ENCODE data around the gene RPL7L1. TPM values are rescaled to one million over a fixed set of nuclear protein-coding genes. Genes with fewer than 3 reads are reported as not detected.

Gene RPL7L1
- total RNA-seq (10 to 100 TPM; 62.5 to 89.2 (median 81.3) TPM), total RNA-seq (84.6 to 646 (median 167) reads per million in 29 experiments)
- 88.6 TPM for total RNA-seq (2013)

- ATAC-seq (replicated peaks in 1 of 4) = peak; percentile 91 to 94 (median 93)
- 0% methylated on average over 32 of the region's 41 CpGs for WGBS (ENCODE audit: insufficient coverage)
- DNase-seq = peak; percentile 74 to 89 (median 80)
- peak within 1 kb of the TSS; percentile 81 for H3K27ac ChIP-seq (ENCODE audit: low read length)
- peaks cover 21 to 36% (median 27%) of the 10 kb centered on the region in 3 donors for H3K4me1 Mint-ChIP-seq
- peaks cover 20% of the 10 kb centered on the region for H3K36me3 Mint-ChIP-seq
- H3K4me1 ChIP-seq (ENCODE audit: control insufficient read depth in 1 of 2, extremely low read depth in 1 of 2, insufficient read depth in 2 of 2, low read length in 2 of 2) = peaks cover 0 to 32% of the 10 kb centered on the region in 2 experiments
- H3K27me3 ChIP-seq (replicated peaks in 1 of 2; ENCODE audit: control insufficient read depth in 2 of 2, extremely low read depth in 1 of 2, insufficient read depth in 2 of 2, low read length in 1 of 2) = no peaks in the 10 kb centered on the region
- ChIA-PET POLR2A (interaction anchor here (0.5 to 1.5 kb wide), 17 partner anchors 12 to 307 kb away, joined by 3 to 29 read pairs (median 4); partner anchors contain the start of genes BICRAL (in 2 of the 2), CNPY3 (in 1 of the 2), PPP2R5D (in 1 of the 2) and TBCC (in 1 of the 2)), CTCF (interaction anchor here (0.5 to 3.4 kb wide), 16 partner anchors 11 to 308 kb away, joined by 3 to 35 read pairs (median 4); partner anchors contain the start of genes CNPY3 (in 1 of the 2) and TBCC (in 1 of the 2))
- peaks cover 8 to 28% of the 10 kb centered on the region in 2 donors for H3K36me3 ChIP-seq (ENCODE audit: control insufficient read depth in 2 of 2, extremely low read depth in 1 of 2, insufficient read depth in 1 of 2, low read length in 1 of 2)
- no peaks in the 10 kb centered on the region for H3K9me3 ChIP-seq
- peak within 1 kb of the TSS; percentile 98 to 100 for H3K27ac Mint-ChIP-seq
- H3K4me3 ChIP-seq (ENCODE audit: control insufficient read depth in 1 of 2, extremely low read depth in 1 of 2, low read length in 1 of 2) = peak within 1 kb of the TSS; percentile 60 to 72
- no peaks in the 10 kb centered on the region for H3K27me3 Mint-ChIP-seq
- H3K9me3 Mint-ChIP-seq = no peaks in the 10 kb centered on the region
- peak within 1 kb of the TSS; percentile 95 to 100 (median 96) for H3K4me3 Mint-ChIP-seq
Measured at GRCh38 chr6:42879372-42880239, at the start of gene RPL7L1. TSS of gene RPL7L1 (plus strand) at chr6:42879616. CDS start at chr6:42879911, 295 bp downstream.

DNA sequence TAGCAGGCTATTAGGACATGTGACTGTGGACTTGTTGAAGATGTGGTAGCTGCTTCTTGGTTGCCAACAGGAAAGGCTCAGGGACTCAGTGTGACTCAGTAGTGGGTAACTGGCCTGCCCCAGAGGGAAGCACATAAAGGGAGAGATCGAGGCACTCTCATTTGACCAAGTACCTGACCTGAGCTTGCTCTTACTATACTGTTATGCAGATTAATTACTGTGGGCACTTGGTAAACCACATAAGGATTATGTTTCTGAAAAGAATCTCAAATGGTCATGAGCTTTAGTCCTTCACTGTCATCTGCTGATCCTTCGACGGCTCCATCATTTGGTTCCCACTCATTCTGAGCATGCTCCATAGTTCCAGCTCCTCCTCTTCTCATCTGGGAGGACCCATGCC, 48.2 kb upstream of the RPL7L1 start:
- Mint-ChIP-seq H3K4me3 (no peak overlapping the region), H3K4me1 (peaks cover 16 to 24% (median 21%) of the 10 kb centered on the region in 3 donors), H3K36me3 (peaks cover 56% of the 10 kb centered on the region), H3K27me3 (no peaks in the 10 kb centered on the region), H3K9me3 (no peaks in the 10 kb centered on the region), H3K27ac (no peak overlapping the region)
- DNase-seq (no peak), ATAC-seq (replicated peaks in 1 of 4) (no peak)
- Histone ChIP-seq H3K36me3 (ENCODE audit: control insufficient read depth in 2 of 2, extremely low read depth in 1 of 2, insufficient read depth in 1 of 2, low read length in 1 of 2) (peaks cover 9 to 55% of the 10 kb centered on the region in 2 donors), H3K4me3 (ENCODE audit: control insufficient read depth in 1 of 2, extremely low read depth in 1 of 2, low read length in 1 of 2) (no peak overlapping the region), H3K4me1 (ENCODE audit: control insufficient read depth in 1 of 2, extremely low read depth in 1 of 2, insufficient read depth in 2 of 2, low read length in 2 of 2) (peaks cover 0 to 2% of the 10 kb centered on the region in 2 experiments), H3K27me3 (replicated peaks in 1 of 2; ENCODE audit: control insufficient read depth in 2 of 2, extremely low read depth in 1 of 2, insufficient read depth in 2 of 2, low read length in 1 of 2) (no peaks in the 10 kb centered on the region), H3K9me3 (no peaks in the 10 kb centered on the region), H3K27ac (ENCODE audit: low read length) (no peak overlapping the region)
- WGBS (ENCODE audit: insufficient coverage) = 100% methylated on average over 2 of the region's 3 CpGs
- ChIA-PET CTCF (interaction anchor here (0.6 kb wide), 2 partner anchors 23 to 61 kb away, joined by 3 read pairs; no protein-coding TSS in a partner anchor), POLR2A (interaction anchor here in 1 of 2 donors (0.6 to 0.7 kb wide), 2 partner anchors 13 to 218 kb away, joined by 6 read pairs; no protein-coding TSS in a partner anchor)

- no peak for ATAC-seq (replicated peaks in 1 of 4)
- DNase-seq = no peak
- Mint-ChIP-seq H3K27me3 (no peaks in the 10 kb centered on the region), H3K27ac (no peak overlapping the region), H3K9me3 (no peaks in the 10 kb centered on the region), H3K4me1 (peaks cover 16 to 24% (median 23%) of the 10 kb centered on the region in 3 donors), H3K36me3 (peaks cover 34% of the 10 kb centered on the region), H3K4me3 (no peak overlapping the region)
- WGBS (ENCODE audit: insufficient coverage) = 100% methylated on average over 3 of the region's 5 CpGs
- Histone ChIP-seq H3K9me3 (no peaks in the 10 kb centered on the region), H3K27ac (ENCODE audit: low read length) (no peak overlapping the region), H3K4me1 (ENCODE audit: control insufficient read depth in 1 of 2, extremely low read depth in 1 of 2, insufficient read depth in 2 of 2, low read length in 2 of 2) (peaks cover 0 to 2% of the 10 kb centered on the region in 2 experiments), H3K27me3 (replicated peaks in 1 of 2; ENCODE audit: control insufficient read depth in 2 of 2, extremely low read depth in 1 of 2, insufficient read depth in 2 of 2, low read length in 1 of 2) (no peaks in the 10 kb centered on the region), H3K36me3 (ENCODE audit: control insufficient read depth in 2 of 2, extremely low read depth in 1 of 2, insufficient read depth in 1 of 2, low read length in 1 of 2) (peaks cover 9 to 48% of the 10 kb centered on the region in 2 donors), H3K4me3 (ENCODE audit: control insufficient read depth in 1 of 2, extremely low read depth in 1 of 2, low read length in 1 of 2) (no peak overlapping the region)
- ChIA-PET CTCF (interaction anchor here in 1 of 2 donors (0.6 kb wide), 1 partner anchor 227 kb away, joined by 4 read pairs; no protein-coding TSS in a partner anchor), POLR2A (no interaction called here)
Measured at GRCh38 chr6:42834056-42834455, 45.4 kb upstream of the RPL7L1 start.

GRCh38 chr6:42841844-42842584, 37.4 kb upstream of the RPL7L1 start:
- no peaks in the 10 kb centered on the region for H3K9me3 Mint-ChIP-seq
- ChIA-PET POLR2A (no interaction called here), CTCF (interaction anchor here in 1 of 2 donors (0.6 to 0.8 kb wide), 4 partner anchors 24 to 509 kb away, joined by 3 to 6 read pairs (median 4); no protein-coding TSS in a partner anchor)
- H3K27ac ChIP-seq (ENCODE audit: low read length) = no peak overlapping the region
- WGBS (ENCODE audit: insufficient coverage) = 90% methylated on average over 2 of the region's 6 CpGs
- H3K4me3 Mint-ChIP-seq = no peak overlapping the region
- H3K36me3 Mint-ChIP-seq = peaks cover 19% of the 10 kb centered on the region
- peaks cover 3 to 26% of the 10 kb centered on the region in 2 donors for H3K36me3 ChIP-seq (ENCODE audit: control insufficient read depth in 2 of 2, extremely low read depth in 1 of 2, insufficient read depth in 1 of 2, low read length in 1 of 2)
- no peak for ATAC-seq (replicated peaks in 1 of 4)
- no peak for DNase-seq
- peaks cover 11 to 19% (median 12%) of the 10 kb centered on the region in 3 donors for H3K4me1 Mint-ChIP-seq
- H3K9me3 ChIP-seq = no peaks in the 10 kb centered on the region
- peak overlapping the region in 1 of 2 donors; percentile 7 for H3K27ac Mint-ChIP-seq
- no peaks in the 10 kb centered on the region for H3K27me3 ChIP-seq (replicated peaks in 1 of 2; ENCODE audit: control insufficient read depth in 2 of 2, extremely low read depth in 1 of 2, insufficient read depth in 2 of 2, low read length in 1 of 2)
- H3K4me1 ChIP-seq (ENCODE audit: control insufficient read depth in 1 of 2, extremely low read depth in 1 of 2, insufficient read depth in 2 of 2, low read length in 2 of 2) = peaks cover 0 to 3% of the 10 kb centered on the region in 2 experiments
- no peaks in the 10 kb centered on the region for H3K27me3 Mint-ChIP-seq
- no peak overlapping the region for H3K4me3 ChIP-seq (ENCODE audit: control insufficient read depth in 1 of 2, extremely low read depth in 1 of 2, low read length in 1 of 2)

DNA sequence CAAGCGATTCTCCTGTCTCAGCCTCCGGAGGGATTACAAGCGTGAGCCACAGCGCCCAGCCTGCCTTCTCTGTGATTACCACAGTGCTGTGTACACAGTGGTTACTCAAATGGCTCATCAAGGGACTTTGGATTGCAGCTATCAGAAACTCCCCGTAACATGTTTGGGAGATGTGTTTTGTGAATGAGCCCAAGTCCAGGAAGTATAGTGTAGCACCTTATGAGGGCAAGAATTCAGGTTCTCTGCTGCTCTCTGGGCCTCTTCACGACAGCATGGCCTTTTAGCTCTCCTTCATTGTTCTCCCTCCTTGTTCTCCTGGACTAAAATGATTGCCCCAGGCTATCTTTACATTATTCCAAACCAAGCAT, 34.1 kb upstream of the RPL7L1 start:
- Mint-ChIP-seq H3K9me3 (no peaks in the 10 kb centered on the region), H3K27me3 (no peaks in the 10 kb centered on the region), H3K36me3 (peaks cover 19% of the 10 kb centered on the region), H3K27ac (no peak overlapping the region), H3K4me3 (no peak overlapping the region), H3K4me1 (peaks cover 11 to 17% (median 12%) of the 10 kb centered on the region in 3 donors)
- Histone ChIP-seq H3K9me3 (no peaks in the 10 kb centered on the region), H3K4me1 (ENCODE audit: control insufficient read depth in 1 of 2, extremely low read depth in 1 of 2, insufficient read depth in 2 of 2, low read length in 2 of 2) (peaks cover 0 to 3% of the 10 kb centered on the region in 2 experiments), H3K27me3 (replicated peaks in 1 of 2; ENCODE audit: control insufficient read depth in 2 of 2, extremely low read depth in 1 of 2, insufficient read depth in 2 of 2, low read length in 1 of 2) (no peaks in the 10 kb centered on the region), H3K4me3 (ENCODE audit: control insufficient read depth in 1 of 2, extremely low read depth in 1 of 2, low read length in 1 of 2) (no peak overlapping the region), H3K27ac (ENCODE audit: low read length) (no peak overlapping the region), H3K36me3 (ENCODE audit: control insufficient read depth in 2 of 2, extremely low read depth in 1 of 2, insufficient read depth in 1 of 2, low read length in 1 of 2) (peaks cover 6 to 22% of the 10 kb centered on the region in 2 donors)
- DNase-seq = no peak
- ATAC-seq (replicated peaks in 1 of 4) = no peak
- 100% methylated on average over 3 of the region's 6 CpGs for WGBS (ENCODE audit: insufficient coverage)
- ChIA-PET CTCF (interaction anchor here (0.6 to 1.4 kb wide), 4 partner anchors 10 to 305 kb away, joined by 3 to 6 read pairs (median 4); no protein-coding TSS in a partner anchor), POLR2A (no interaction called here)
